ENCODE data around the gene SAMD10. TPM values are rescaled to one million over a fixed set of nuclear protein-coding genes. Genes with fewer than 3 reads are reported as not detected.
A peak's percentile ranks its signal among the peaks of the same experiment; 100 is the strongest.
"Not testable (repeated sequence)": the region's sequence is repeated elsewhere in the genome, so short reads cannot be mapped to it uniquely, and the experiment has no call there.

SAMD10 gene
- polyA plus RNA-seq, 6 donors from 2014 or later, result 2.0 to 7.1 (median 5.8) TPM

- DNase-seq, result no peak
- Mint-ChIP-seq H3K27me3 (no peaks in the 10 kb centered on the region), H3K9me3 (no peaks in the 10 kb centered on the region), H3K4me1 (peaks cover 46 to 59% (median 50%) of the 10 kb centered on the region in 3 donors), H3K4me3 (peak overlapping the region; percentile 80 to 93 (median 88)), H3K36me3 (peaks cover 0 to 24% of the 10 kb centered on the region in 2 donors), H3K27ac (peak overlapping the region in 2 of 6 donors; percentile 73 to 90)
- ATAC-seq (ENCODE audit: low read depth in 2 of 2), result no peak
Measured at GRCh38 chr20:63979229-63979556, 249 bp downstream of the SAMD10 start.

GRCh38 chr20:63978319-63979228 is 868 bp downstream of the SAMD10 start:
- Mint-ChIP-seq H3K9me3 (no peaks in the 10 kb centered on the region), H3K4me3 (peak overlapping the region; percentile 80 to 93 (median 88)), H3K36me3 (peaks cover 0 to 30% of the 10 kb centered on the region in 2 donors), H3K27me3 (no peaks in the 10 kb centered on the region), H3K4me1 (peaks cover 51 to 65% (median 53%) of the 10 kb centered on the region in 3 donors), H3K27ac (peak overlapping the region; percentile 69 to 94 (median 80))
- DNase-seq, result peak; percentile 56
- peak; percentile 13 to 26 for ATAC-seq (ENCODE audit: low read depth in 2 of 2)

GRCh38 chr20:63977739-63978276 is 1.6 kb downstream of the SAMD10 start:
- H3K27ac Mint-ChIP-seq, result peak overlapping the region in 4 of 6 donors; percentile 4 to 73 (median 46)
- H3K4me1 Mint-ChIP-seq, result peaks cover 52 to 65% (median 54%) of the 10 kb centered on the region in 3 donors
- peak overlapping the region; percentile 80 to 93 (median 88) for H3K4me3 Mint-ChIP-seq
- H3K9me3 Mint-ChIP-seq, result no peaks in the 10 kb centered on the region
- DNase-seq (no peak), ATAC-seq (ENCODE audit: low read depth in 2 of 2) (no peak)
- peaks cover 0 to 26% of the 10 kb centered on the region in 2 donors for H3K36me3 Mint-ChIP-seq
- no peaks in the 10 kb centered on the region for H3K27me3 Mint-ChIP-seq

GRCh38 chr20:63976980-63977738 is 2.3 kb downstream of the SAMD10 start:
- H3K4me3 Mint-ChIP-seq, result peak overlapping the region in 5 of 8 donors; percentile 53 to 93 (median 89)
- H3K36me3 Mint-ChIP-seq, result peaks cover 0 to 19% of the 10 kb centered on the region in 2 donors
- ATAC-seq (ENCODE audit: low read depth in 2 of 2) (no peak), DNase-seq (no peak)
- H3K9me3 Mint-ChIP-seq, result no peaks in the 10 kb centered on the region
- H3K4me1 Mint-ChIP-seq, result peaks cover 47 to 58% (median 50%) of the 10 kb centered on the region in 3 donors
- H3K27ac Mint-ChIP-seq, result peak overlapping the region in 3 of 6 donors; percentile 12 to 65 (median 41)
- H3K27me3 Mint-ChIP-seq, result no peaks in the 10 kb centered on the region

- Mint-ChIP-seq H3K27ac (peak overlapping the region in 2 of 6 donors; percentile 17 to 41), H3K4me3 (peak overlapping the region in 4 of 8 donors; percentile 4 to 87 (median 53)), H3K4me1 (peaks cover 42 to 53% (median 46%) of the 10 kb centered on the region in 3 donors), H3K36me3 (peaks cover 0 to 18% of the 10 kb centered on the region in 2 donors)
- DNase-seq; ATAC-seq (ENCODE audit: low read depth in 2 of 2); H3K9me3 Mint-ChIP-seq; H3K27me3 Mint-ChIP-seq: not testable (repeated sequence)
Measured at GRCh38 chr20:63976511-63976910, 2.9 kb downstream of the SAMD10 start.

- H3K4me1 Mint-ChIP-seq, result peaks cover 35 to 39% (median 35%) of the 10 kb centered on the region in 3 donors
- DNase-seq, result no peak
- peak overlapping the region in 2 of 6 donors; percentile 62 to 92 for H3K27ac Mint-ChIP-seq
- no peaks in the 10 kb centered on the region for H3K27me3 Mint-ChIP-seq
- peaks cover 0 to 18% of the 10 kb centered on the region in 2 donors for H3K36me3 Mint-ChIP-seq
- H3K9me3 Mint-ChIP-seq, result no peaks in the 10 kb centered on the region
- ATAC-seq (ENCODE audit: low read depth in 2 of 2), result no peak
- peak overlapping the region in 2 of 8 donors; percentile 40 to 55 for H3K4me3 Mint-ChIP-seq
Measured at GRCh38 chr20:63974402-63975200, 4.8 kb downstream of the SAMD10 start.

- peak; percentile 72 to 78 for ATAC-seq (ENCODE audit: low read depth in 2 of 2)
- no peaks in the 10 kb centered on the region for H3K9me3 Mint-ChIP-seq
- H3K27me3 Mint-ChIP-seq, result no peaks in the 10 kb centered on the region
- H3K4me1 Mint-ChIP-seq, result peaks cover 37 to 41% (median 37%) of the 10 kb centered on the region in 3 donors
- peak overlapping the region in 3 of 8 donors; percentile 55 to 68 (median 57) for H3K4me3 Mint-ChIP-seq
- peak; percentile 74 for DNase-seq
- H3K36me3 Mint-ChIP-seq, result peaks cover 0 to 18% of the 10 kb centered on the region in 2 donors
- peak overlapping the region in 4 of 6 donors; percentile 41 to 92 (median 64) for H3K27ac Mint-ChIP-seq
Measured at GRCh38 chr20:63973636-63974401, 5.6 kb downstream of the SAMD10 start.

GRCh38 chr20:63973160-63973479 is 6.3 kb downstream of the SAMD10 start:
- Mint-ChIP-seq H3K4me1 (peaks cover 37 to 40% (median 39%) of the 10 kb centered on the region in 3 donors), H3K36me3 (peaks cover 0 to 18% of the 10 kb centered on the region in 2 donors), H3K9me3 (no peaks in the 10 kb centered on the region), H3K4me3 (peak overlapping the region in 1 of 8 donors; percentile 55), H3K27ac (no peak overlapping the region), H3K27me3 (no peaks in the 10 kb centered on the region)
- no peak for DNase-seq
- ATAC-seq (ENCODE audit: low read depth in 2 of 2), result no peak

GRCh38 chr20:63972312-63973159 is 6.9 kb downstream of the SAMD10 start:
- no peaks in the 10 kb centered on the region for H3K27me3 Mint-ChIP-seq
- H3K27ac Mint-ChIP-seq, result no peak overlapping the region
- H3K36me3 Mint-ChIP-seq, result peaks cover 0 to 18% of the 10 kb centered on the region in 2 donors
- ATAC-seq (ENCODE audit: low read depth in 2 of 2) (no peak), DNase-seq (no peak)
- peaks cover 34 to 36% (median 35%) of the 10 kb centered on the region in 3 donors for H3K4me1 Mint-ChIP-seq
- H3K9me3 Mint-ChIP-seq, result no peaks in the 10 kb centered on the region
- H3K4me3 Mint-ChIP-seq, result peak overlapping the region in 4 of 8 donors; percentile 2 to 69 (median 44)

GRCh38 chr20:63971960-63972311 is 7.5 kb downstream of the SAMD10 start:
- peaks cover 32 to 35% (median 34%) of the 10 kb centered on the region in 3 donors for H3K4me1 Mint-ChIP-seq
- not testable (repeated sequence) for H3K27ac Mint-ChIP-seq; H3K9me3 Mint-ChIP-seq; H3K27me3 Mint-ChIP-seq; DNase-seq; ATAC-seq (ENCODE audit: low read depth in 2 of 2)
- H3K4me3 Mint-ChIP-seq, result peak overlapping the region in 5 of 8 donors; percentile 34 to 87 (median 77)
- H3K36me3 Mint-ChIP-seq, result peaks cover 0 to 18% of the 10 kb centered on the region in 2 donors

GRCh38 chr20:63970714-63971431 is 8.6 kb downstream of the SAMD10 start:
- Mint-ChIP-seq H3K27me3 (no peaks in the 10 kb centered on the region), H3K36me3 (peaks cover 0 to 9% of the 10 kb centered on the region in 2 donors), H3K4me3 (peak overlapping the region; percentile 70 to 89 (median 82)), H3K9me3 (peaks cover 0 to 5% (median 0%) of the 10 kb centered on the region in 7 donors), H3K4me1 (peaks cover 23 to 31% (median 25%) of the 10 kb centered on the region in 3 donors), H3K27ac (peak overlapping the region in 1 of 6 donors; percentile 12)
- ATAC-seq (ENCODE audit: low read depth in 2 of 2) (no peak), DNase-seq (no peak)
